Endodermal cell (in vitro differentiated cells): ENCODE measurements around the gene BCL2L11. TPM values are rescaled to one million over a fixed set of nuclear protein-coding genes. Genes with fewer than 3 reads are reported as not detected.

Experiments
- DNase-seq: peaks from one replicate; pipeline ENCODE4 v3.0.0-alpha.2; 2017
- H3K27ac ChIP-seq: 2 replicates; pipeline ENCODE4 v1.5.1; 2013; ENCODE audit warnings: mild to moderate bottlenecking, low read depth, low read length, moderate library complexity
- H3K27me3 ChIP-seq: 2 replicates; pipeline ENCODE4 v1.6.1; 2013; ENCODE audit warnings: mild to moderate bottlenecking, low read length, moderate library complexity; ENCODE audit not compliant: insufficient read depth, control insufficient read depth, poor library complexity, severe bottlenecking
- H3K36me3 ChIP-seq: 2 replicates; pipeline ENCODE4 v1.7.0; 2013; ENCODE audit warnings: mild to moderate bottlenecking, low read length, moderate library complexity; ENCODE audit not compliant: control insufficient read depth, insufficient read depth
- H3K4me1 ChIP-seq: one replicate; pipeline ENCODE4 v1.7.0; 2013; ENCODE audit warnings: low read length; ENCODE audit not compliant: control insufficient read depth, insufficient read depth
- H3K4me3 ChIP-seq: 2 replicates; pipeline ENCODE4 v1.5.1; 2013; ENCODE audit warnings: mild to moderate bottlenecking, low read length, moderate library complexity
- H3K9ac ChIP-seq: 2 replicates; pipeline ENCODE4 v1.6.1; 2013; ENCODE audit warnings: mild to moderate bottlenecking, low read length, moderate library complexity; ENCODE audit not compliant: poor library complexity, severe bottlenecking; ENCODE audit errors: extremely low read depth
- H3K9me3 ChIP-seq: 2 replicates; pipeline ENCODE4 v1.6.1; 2013; ENCODE audit warnings: mild to moderate bottlenecking, low read length, moderate library complexity; ENCODE audit not compliant: control insufficient read depth
- H3K27ac Mint-ChIP-seq: 2 replicates; pipeline ENCODE4 v1.8.0; 2020; ENCODE audit warnings: mixed read lengths
- H3K27me3 Mint-ChIP-seq: 2 replicates; pipeline ENCODE4 v1.8.0; 2021; ENCODE audit warnings: mild to moderate bottlenecking, mixed read lengths; ENCODE audit not compliant: insufficient read depth
- H3K36me3 Mint-ChIP-seq: 2 replicates; pipeline ENCODE4 v1.8.0; 2020; ENCODE audit warnings: low read depth, mixed read lengths
- H3K4me1 Mint-ChIP-seq: 2 replicates; pipeline ENCODE4 v1.8.0; 2020; ENCODE audit warnings: mixed read lengths
- H3K4me3 Mint-ChIP-seq: 2 replicates; pipeline ENCODE4 v1.8.0; 2020; ENCODE audit warnings: mild to moderate bottlenecking, moderate library complexity, mixed read lengths
- H3K9me3 Mint-ChIP-seq: 2 replicates; pipeline ENCODE4 v1.8.0; 2020; ENCODE audit warnings: mild to moderate bottlenecking, mixed read lengths
- CTCF ChIP-seq: fragments of 200-600 bp; sonication (generic); conservative IDR thresholded peaks from 2 replicates; pipeline ENCODE4 v1.5.0; 2021; ENCODE audit warnings: antibody characterized with exemption, mild to moderate bottlenecking
- WGBS, 2 experiments: methylation state at CpG; one replicate each; pipeline versions ENCODE4 v1.1.5 to v1.1.7; 2013; ENCODE audit warnings: missing lambda C conversion rate in 2 of 2, mixed read lengths in 1 of 2; ENCODE audit not compliant: insufficient coverage in 1 of 2, insufficient read length in 1 of 2; 5-methylcytosine and 5-hydroxymethylcytosine counted together
- total RNA-seq, 2 donors: library from RNA; stranded (reverse); fragmentation: NEBNext Ultra II Directional in 1 of 2; extraction: Animal tissue kit (Norgen Biotek cat#: 25700) in 1 of 2; gene quantifications; 2 replicates in 1 of 2; 3 replicates in 1 of 2; pipeline ENCODE4 v1.2.1, GENCODE V29; 2021

The BCL2L11 gene
- total RNA-seq, 2 donors from 2014 or later: 16.7 to 21.0 TPM

DNA sequence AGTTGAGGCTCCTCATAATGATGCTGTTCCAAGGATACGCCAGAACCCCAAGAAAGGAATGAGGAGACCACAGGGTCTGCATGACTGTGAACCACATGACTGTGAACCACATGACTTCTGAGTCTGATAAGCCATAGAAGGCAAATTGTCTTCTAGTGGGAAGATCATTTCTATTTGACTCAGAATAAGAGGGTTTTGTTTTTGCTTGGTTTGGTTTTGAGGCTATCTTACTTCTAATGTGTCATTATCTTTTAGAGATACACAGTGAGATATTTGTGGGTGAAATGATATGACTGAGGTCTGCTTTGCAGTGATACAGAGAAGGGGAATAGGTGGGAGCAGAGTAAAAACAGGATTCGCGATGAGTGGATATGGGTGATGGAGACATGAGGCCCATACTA lies 28.9 kb upstream of the BCL2L11 start:
- 82 to 94% methylated on average over 3 of the region's 3 CpGs for WGBS, 2 experiments
- no peak for DNase-seq
- no peak for TF ChIP-seq CTCF
- H3K9me3 ChIP-seq: no peaks in the 10 kb centered on the region
- H3K4me1 ChIP-seq: no peaks in the 10 kb centered on the region
- H3K9ac ChIP-seq: no peak overlapping the region
- no peak overlapping the region for H3K4me3 Mint-ChIP-seq
- H3K27me3 ChIP-seq: no peaks in the 10 kb centered on the region
- H3K4me3 ChIP-seq: no peak overlapping the region
- H3K4me1 Mint-ChIP-seq: peaks cover 4% of the 10 kb centered on the region
- H3K9me3 Mint-ChIP-seq: no peaks in the 10 kb centered on the region
- no peak overlapping the region for H3K27ac ChIP-seq
- peaks cover 3% of the 10 kb centered on the region for H3K27me3 Mint-ChIP-seq
- H3K36me3 ChIP-seq: no peaks in the 10 kb centered on the region
- no peak overlapping the region for H3K27ac Mint-ChIP-seq
- peaks cover 3% of the 10 kb centered on the region for H3K36me3 Mint-ChIP-seq

GRCh38 chr2:111094691-111095090 lies 26.0 kb upstream of the BCL2L11 start:
- no peak overlapping the region for H3K4me3 Mint-ChIP-seq
- 92 to 100% methylated on average over 1 to 2 of the region's 2 CpGs for WGBS, 2 experiments
- H3K27ac Mint-ChIP-seq: no peak overlapping the region
- no peaks in the 10 kb centered on the region for H3K9me3 Mint-ChIP-seq
- peaks cover 3% of the 10 kb centered on the region for H3K27me3 Mint-ChIP-seq
- no peak for DNase-seq
- H3K36me3 Mint-ChIP-seq: peaks cover 3% of the 10 kb centered on the region
- no peak for TF ChIP-seq CTCF
- Histone ChIP-seq H3K4me3 (no peak overlapping the region), H3K27ac (peak overlapping the region; percentile 10), H3K27me3 (no peaks in the 10 kb centered on the region), H3K9ac (no peak overlapping the region), H3K9me3 (no peaks in the 10 kb centered on the region), H3K36me3 (no peaks in the 10 kb centered on the region), H3K4me1 (no peaks in the 10 kb centered on the region)
- H3K4me1 Mint-ChIP-seq: peaks cover 7% of the 10 kb centered on the region

DNA sequence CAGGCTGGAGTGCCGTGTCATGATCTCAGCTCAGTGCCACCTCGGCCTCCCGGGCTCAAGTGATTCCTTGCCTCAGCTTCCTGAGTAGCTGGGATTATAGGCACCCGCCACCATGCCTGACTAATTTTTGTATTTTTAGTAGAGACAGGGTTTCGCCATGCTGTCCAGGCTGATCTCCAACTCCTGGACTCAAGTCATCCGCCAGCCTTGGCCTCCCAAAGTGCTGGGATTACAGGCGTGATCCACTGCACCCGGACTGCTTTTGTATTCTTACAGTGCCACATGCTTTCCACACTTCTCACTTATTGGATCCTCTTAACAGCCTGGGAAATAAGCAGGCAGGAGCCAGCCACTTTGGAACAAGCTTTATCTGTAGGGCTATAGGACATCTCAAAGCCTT lies 25.3 kb upstream of the BCL2L11 start:
- Histone ChIP-seq H3K4me3 (no peak overlapping the region), H3K36me3 (no peaks in the 10 kb centered on the region), H3K27ac (no peak overlapping the region), H3K9ac (no peak overlapping the region), H3K4me1 (no peaks in the 10 kb centered on the region), H3K27me3 (no peaks in the 10 kb centered on the region), H3K9me3 (no peaks in the 10 kb centered on the region)
- TF ChIP-seq CTCF: no peak
- peaks cover 7% of the 10 kb centered on the region for H3K4me1 Mint-ChIP-seq
- DNase-seq: no peak
- peaks cover 3% of the 10 kb centered on the region for H3K36me3 Mint-ChIP-seq
- 92% methylated on average over 8 of the region's 8 CpGs for WGBS, 2 experiments
- no peaks in the 10 kb centered on the region for H3K9me3 Mint-ChIP-seq
- no peak overlapping the region for H3K4me3 Mint-ChIP-seq
- no peaks in the 10 kb centered on the region for H3K27me3 Mint-ChIP-seq
- H3K27ac Mint-ChIP-seq: no peak overlapping the region
